Measurements from ENCODE around the gene CUBN. TPM values are rescaled to one million over a fixed set of nuclear protein-coding genes. Genes with fewer than 3 reads are reported as not detected.

The CUBN gene
- total RNA-seq, 1 experiment from 2014 or later: 0.46 TPM

DNA sequence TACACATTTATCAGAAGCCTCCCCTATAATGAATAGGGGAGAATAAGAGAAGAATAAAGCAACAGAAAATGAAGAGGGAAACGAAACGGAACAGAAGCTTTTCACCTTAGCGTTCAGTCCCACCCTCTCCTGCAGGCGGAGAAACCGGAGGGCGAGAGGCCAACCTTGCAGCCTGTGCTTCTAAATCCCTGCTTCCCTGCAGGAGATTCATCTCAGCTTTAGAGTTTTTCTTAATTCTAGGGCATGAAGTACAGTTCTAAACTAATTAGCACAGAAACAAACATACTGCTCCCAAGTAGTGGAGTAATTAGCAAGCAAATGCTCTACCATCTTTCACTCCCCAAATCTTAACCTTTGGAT is 107.2 kb downstream of the CUBN start (continued):
- TF ChIP-seq, protein P1, sequence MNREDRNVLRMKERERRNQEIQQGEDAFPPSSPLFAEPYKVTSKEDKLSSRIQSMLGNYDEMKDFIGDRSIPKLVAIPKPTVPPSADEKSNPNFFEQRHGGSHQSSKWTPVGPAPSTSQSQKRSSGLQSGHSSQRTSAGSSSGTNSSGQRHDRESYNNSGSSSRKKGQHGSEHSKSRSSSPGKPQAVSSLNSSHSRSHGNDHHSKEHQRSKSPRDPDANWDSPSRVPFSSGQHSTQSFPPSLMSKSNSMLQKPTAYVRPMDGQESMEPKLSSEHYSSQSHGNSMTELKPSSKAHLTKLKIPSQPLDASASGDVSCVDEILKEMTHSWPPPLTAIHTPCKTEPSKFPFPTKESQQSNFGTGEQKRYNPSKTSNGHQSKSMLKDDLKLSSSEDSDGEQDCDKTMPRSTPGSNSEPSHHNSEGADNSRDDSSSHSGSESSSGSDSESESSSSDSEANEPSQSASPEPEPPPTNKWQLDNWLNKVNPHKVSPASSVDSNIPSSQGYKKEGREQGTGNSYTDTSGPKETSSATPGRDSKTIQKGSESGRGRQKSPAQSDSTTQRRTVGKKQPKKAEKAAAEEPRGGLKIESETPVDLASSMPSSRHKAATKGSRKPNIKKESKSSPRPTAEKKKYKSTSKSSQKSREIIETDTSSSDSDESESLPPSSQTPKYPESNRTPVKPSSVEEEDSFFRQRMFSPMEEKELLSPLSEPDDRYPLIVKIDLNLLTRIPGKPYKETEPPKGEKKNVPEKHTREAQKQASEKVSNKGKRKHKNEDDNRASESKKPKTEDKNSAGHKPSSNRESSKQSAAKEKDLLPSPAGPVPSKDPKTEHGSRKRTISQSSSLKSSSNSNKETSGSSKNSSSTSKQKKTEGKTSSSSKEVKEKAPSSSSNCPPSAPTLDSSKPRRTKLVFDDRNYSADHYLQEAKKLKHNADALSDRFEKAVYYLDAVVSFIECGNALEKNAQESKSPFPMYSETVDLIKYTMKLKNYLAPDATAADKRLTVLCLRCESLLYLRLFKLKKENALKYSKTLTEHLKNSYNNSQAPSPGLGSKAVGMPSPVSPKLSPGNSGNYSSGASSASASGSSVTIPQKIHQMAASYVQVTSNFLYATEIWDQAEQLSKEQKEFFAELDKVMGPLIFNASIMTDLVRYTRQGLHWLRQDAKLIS (CRISPR knock-in tag; IDR thresholded peaks at IDR 0.05; ENCODE audit: borderline replicate concordance): no peak
- TF ChIP-seq TEAD1 (CRISPR knock-in tag; IDR thresholded peaks at IDR 0.05) (no peak), ZNF423 (CRISPR knock-in tag; IDR thresholded peaks at IDR 0.05) (no peak), NR3C1 (CRISPR knock-in tag; conservative IDR thresholded peaks at IDR 0.05; ENCODE audit: low read depth) (no peak)
- TF ChIP-seq, protein P2, sequence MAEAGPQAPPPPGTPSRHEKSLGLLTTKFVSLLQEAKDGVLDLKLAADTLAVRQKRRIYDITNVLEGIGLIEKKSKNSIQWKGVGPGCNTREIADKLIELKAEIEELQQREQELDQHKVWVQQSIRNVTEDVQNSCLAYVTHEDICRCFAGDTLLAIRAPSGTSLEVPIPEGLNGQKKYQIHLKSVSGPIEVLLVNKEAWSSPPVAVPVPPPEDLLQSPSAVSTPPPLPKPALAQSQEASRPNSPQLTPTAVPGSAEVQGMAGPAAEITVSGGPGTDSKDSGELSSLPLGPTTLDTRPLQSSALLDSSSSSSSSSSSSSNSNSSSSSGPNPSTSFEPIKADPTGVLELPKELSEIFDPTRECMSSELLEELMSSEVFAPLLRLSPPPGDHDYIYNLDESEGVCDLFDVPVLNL (CRISPR knock-in tag; IDR thresholded peaks at IDR 0.05; ENCODE audit: borderline replicate concordance, low read depth): no peak

GRCh38 chr10:17021656-17022465 is 107.8 kb downstream of the CUBN start:
- POLR2A ChIA-PET: interaction anchor here (1.2 kb wide), 1 partner anchor 71 kb away, joined by 3 read pairs; no protein-coding TSS in a partner anchor
- Mint-ChIP-seq H3K4me1 (peaks cover 34% of the 10 kb centered on the region), H3K27me3 (ENCODE audit: low read depth) (0 out of 2 replicates have a peak, but pooled peaks cover 5% of the 10 kb centered on the region), H3K4me3 (peak overlapping the region; percentile 2), H3K27ac (peak overlapping the region; percentile 28; the same call in 1 of the 2 replicates), H3K36me3 (peaks cover 11% of the 10 kb centered on the region), H3K9me3 (peaks cover 20% of the 10 kb centered on the region)
- ATAC-seq (peak; percentile 82), DNase-seq (ENCODE audit: low spot score) (no peak)
- CTCF ChIA-PET: no interaction called here
- TF ChIP-seq USF2 (CRISPR knock-in tag; IDR thresholded peaks at IDR 0.05) (no peak), NFE2L1 (CRISPR knock-in tag; IDR thresholded peaks at IDR 0.05) (no peak), TCF7 (CRISPR knock-in tag; IDR thresholded peaks at IDR 0.05; ENCODE audit: low read depth) (no peak), E2F5 (CRISPR knock-in tag; IDR thresholded peaks at IDR 0.05) (no peak), ZNF512 (CRISPR knock-in tag; IDR thresholded peaks at IDR 0.05; ENCODE audit: borderline replicate concordance) (no peak), ELF4 (CRISPR knock-in tag; IDR thresholded peaks at IDR 0.05; ENCODE audit: low read depth) (no peak), ZNF416 (CRISPR knock-in tag; IDR thresholded peaks at IDR 0.05) (no peak), JAZF1 (CRISPR knock-in tag; IDR thresholded peaks at IDR 0.05) (no peak), CBFB (CRISPR knock-in tag; IDR thresholded peaks at IDR 0.05; ENCODE audit: low read depth) (no peak), ZNF423 (CRISPR knock-in tag; IDR thresholded peaks at IDR 0.05) (no peak), ZBTB21 (CRISPR knock-in tag; IDR thresholded peaks at IDR 0.05; ENCODE audit: borderline replicate concordance) (no peak), FOXJ3 (CRISPR knock-in tag; IDR thresholded peaks at IDR 0.05; ENCODE audit: borderline replicate concordance) (no peak), PREB (CRISPR knock-in tag; IDR thresholded peaks at IDR 0.05; ENCODE audit: borderline replicate concordance) (no peak), KAT7 (CRISPR knock-in tag; IDR thresholded peaks at IDR 0.05; ENCODE audit: borderline replicate concordance) (no peak), SMAD3 (CRISPR knock-in tag; IDR thresholded peaks at IDR 0.05; ENCODE audit: borderline replicate concordance) (no peak), CTCF (IDR thresholded peaks at IDR 0.05) (no peak)
- TF ChIP-seq, protein P3, sequence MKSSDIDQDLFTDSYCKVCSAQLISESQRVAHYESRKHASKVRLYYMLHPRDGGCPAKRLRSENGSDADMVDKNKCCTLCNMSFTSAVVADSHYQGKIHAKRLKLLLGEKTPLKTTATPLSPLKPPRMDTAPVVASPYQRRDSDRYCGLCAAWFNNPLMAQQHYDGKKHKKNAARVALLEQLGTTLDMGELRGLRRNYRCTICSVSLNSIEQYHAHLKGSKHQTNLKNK (CRISPR knock-in tag; IDR thresholded peaks at IDR 0.05): no peak
- TF ChIP-seq, protein P4, sequence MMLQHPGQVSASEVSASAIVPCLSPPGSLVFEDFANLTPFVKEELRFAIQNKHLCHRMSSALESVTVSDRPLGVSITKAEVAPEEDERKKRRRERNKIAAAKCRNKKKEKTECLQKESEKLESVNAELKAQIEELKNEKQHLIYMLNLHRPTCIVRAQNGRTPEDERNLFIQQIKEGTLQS (CRISPR knock-in tag; conservative IDR thresholded peaks at IDR 0.05): no peak

Data from WTC11 (cell line).